K562 (cell line): ENCODE measurements around the gene GRIK2. TPM values are rescaled to one million over a fixed set of nuclear protein-coding genes. Genes with fewer than 3 reads are reported as not detected.

Experiments used
- ATAC-seq: fragments of 200-7000 bp; cut with Tn5 transposase; 3 replicates; pipeline ENCODE4 v1.9.1; 2020; ENCODE audit warnings: moderate library complexity
- BruUV-seq: library from RNA; stranded (reverse); fragments of 400-500 nt; replicated peaks from 2 replicates; lab custom pipeline; 2021; lab: Mats Ljungman, UMichigan
- CTCF ChIA-PET: fragments of 300-600 bp; formaldehyde crosslinking; extraction: SDS; loops from one replicate; lab custom pipeline; 2021; ENCODE audit warnings: low intra/inter-chr PET ratio; lab: Yijun Ruan, JAX
- POLR2A ChIA-PET: fragments of 300-600, 350-650 bp; sonication (Branson Sonifier 250); formaldehyde crosslinking; extraction: SDS; loops from one replicate; lab custom pipeline; 2021; ENCODE audit warnings: antibody characterized with exemption, inconsistent platforms; lab: Yijun Ruan, JAX
- DNase-seq, 4 experiments: peaks; one replicate each; pipeline versions ENCODE4 v3.0.0 to v3.0.0-alpha.2; 2011 to 2018; ENCODE audit warnings: low spot score in 3 of 4, mixed read lengths in 3 of 4; ENCODE audit errors: extremely low read depth in 1 of 4
- FAIRE-seq: peaks from 2 replicates; lab custom pipeline; 2011; peaks lifted over from hg19 to GRCh38; lab: Jason Lieb, UNC
- H2AFZ ChIP-seq: 2 replicates; pipeline ENCODE4 v1.6.0; 2011; ENCODE audit warnings: low read depth, low read length, control low read depth, inconsistent platforms
- H3K27ac ChIP-seq: fragments of 200-600 bp; 3 replicates; pipeline ENCODE4 v1.8.0; 2011; ENCODE audit warnings: low read depth, mild to moderate bottlenecking, control low read depth, inconsistent platforms, low read length, moderate library complexity, mixed read lengths; ENCODE audit errors: extremely low read depth
- H3K27me3 ChIP-seq, 2 experiments: fragments of 300-600 bp in 1 of 2; 2 replicates in 1 of 2; 3 replicates in 1 of 2; pipeline versions ENCODE4 v1.6.0 to v1.8.0; 2011; ENCODE audit warnings: inconsistent platforms in 2 of 2, low read length in 2 of 2, mild to moderate bottlenecking in 1 of 2, mixed read lengths in 1 of 2, moderate library complexity in 1 of 2; ENCODE audit not compliant: control insufficient read depth in 2 of 2, insufficient read depth in 2 of 2
- H3K36me3 ChIP-seq: fragments of 300-600 bp; 3 replicates; pipeline ENCODE4 v1.8.0; 2011; ENCODE audit warnings: mild to moderate bottlenecking, low read length, inconsistent platforms; ENCODE audit not compliant: control insufficient read depth, insufficient read depth
- H3K4me1 ChIP-seq, 2 experiments: fragments of 200-600 bp in 1 of 2; replicated peaks in 1 of 2; 2 replicates in 1 of 2; 3 replicates in 1 of 2; pipeline versions ENCODE4 v1.5.1 to v1.8.0; 2011; ENCODE audit warnings: inconsistent platforms in 2 of 2, low read length in 2 of 2, mild to moderate bottlenecking in 1 of 2, mixed read lengths in 1 of 2, moderate library complexity in 1 of 2; ENCODE audit not compliant: control insufficient read depth in 2 of 2, insufficient read depth in 2 of 2
- H3K4me2 ChIP-seq: 2 replicates; pipeline ENCODE4 v1.6.1; 2011; ENCODE audit warnings: low read length, control low read depth, inconsistent platforms, mixed read lengths; ENCODE audit not compliant: insufficient read depth
- H3K4me3 ChIP-seq: fragments of 200-600 bp; sonication (generic), shearing (Covaris generic); 2 replicates; pipeline ENCODE4 v1.5.1; 2016; ENCODE audit warnings: control low read depth, inconsistent platforms
- H3K79me2 ChIP-seq: fragments of 200-600 bp; 3 replicates; pipeline ENCODE4 v1.8.0; 2011; ENCODE audit warnings: low read length, inconsistent platforms; ENCODE audit not compliant: control insufficient read depth, insufficient read depth
- H3K9ac ChIP-seq, 2 experiments: 2 replicates each; pipeline versions ENCODE4 v1.6.0 to v1.6.1; 2011; ENCODE audit warnings: low read depth in 2 of 2, low read length in 2 of 2, control low read depth in 1 of 2, inconsistent platforms in 1 of 2, mild to moderate bottlenecking in 1 of 2, mixed read lengths in 1 of 2; ENCODE audit not compliant: insufficient read depth in 1 of 2
- H3K9me1 ChIP-seq: one replicate; pipeline ENCODE4 v1.6.0; 2011; ENCODE audit warnings: inconsistent platforms, mild to moderate bottlenecking, low read length, moderate library complexity; ENCODE audit not compliant: control insufficient read depth, insufficient read depth
- H3K9me3 ChIP-seq: replicated peaks from 2 replicates; pipeline ENCODE4 v1.5.1; 2011; ENCODE audit warnings: low read depth, low read length, inconsistent platforms; ENCODE audit not compliant: control insufficient read depth, insufficient read depth
- H4K20me1 ChIP-seq: replicated peaks from 2 replicates; pipeline ENCODE4 v1.6.1; 2011; ENCODE audit warnings: low read length, inconsistent platforms, mixed read lengths; ENCODE audit not compliant: control insufficient read depth, insufficient read depth
- BMI1 ChIP-seq: fragments of 150-350 bp; IDR thresholded peaks from 2 replicates; pipeline ENCODE4 v1.6.1; 2014; ENCODE audit warnings: low read length
- HIVEP1 ChIP-seq: fragments of 250-450 bp; sonication (Bioruptor Pico); IDR thresholded peaks from 2 replicates; pipeline ENCODE4 v1.4.0; 2020; ENCODE audit warnings: mild to moderate bottlenecking
- MTF1 ChIP-seq: fragments of 250-450 bp; sonication (Bioruptor Pico); IDR thresholded peaks from 2 replicates; pipeline ENCODE4 v1.9.0; 2021; ENCODE audit warnings: moderate library complexity, mild to moderate bottlenecking, inconsistent platforms, borderline replicate concordance
- NRF1 ChIP-seq, 2 experiments: fragments of 450-650 bp; IDR thresholded peaks in 1 of 2; conservative IDR thresholded peaks in 1 of 2; 2 replicates each; pipeline ENCODE4 v1.6.1; 2014; ENCODE audit warnings: mild to moderate bottlenecking in 2 of 2
- PML ChIP-seq: IDR thresholded peaks from 2 replicates; pipeline ENCODE4 v1.6.1; 2012; ENCODE audit warnings: low read length, inconsistent platforms
- RFX1 ChIP-seq: fragments of 450-650 bp; IDR thresholded peaks from 2 replicates; pipeline ENCODE4 v1.6.1; 2016; ENCODE audit warnings: mild to moderate bottlenecking, moderate library complexity
- ZNF133 ChIP-seq: fragments of 250-450 bp; sonication (Bioruptor Pico); IDR thresholded peaks from 2 replicates; pipeline ENCODE4 v1.4.0; 2020; ENCODE audit warnings: mild to moderate bottlenecking
- ZNF384 ChIP-seq: IDR thresholded peaks from 2 replicates; pipeline ENCODE4 v1.6.1; 2012; ENCODE audit warnings: low read depth, low read length, improper control_type of control experiment
- ZNF445 ChIP-seq: fragments of 250-450 bp; sonication (Bioruptor Pico); IDR thresholded peaks from 2 replicates; pipeline ENCODE4 v1.4.0; 2020; ENCODE audit warnings: low read depth, mild to moderate bottlenecking, moderate library complexity
- ZNF589 ChIP-seq: fragments of 200-800 bp; sonication (Bioruptor generic); IDR thresholded peaks from 2 replicates; pipeline ENCODE4 v1.6.1; 2016; ENCODE audit warnings: low read depth, missing genetic modification characterization, missing compliant biosample characterization
- ZNF717 ChIP-seq: fragments of 250-450 bp; sonication (Bioruptor Pico); IDR thresholded peaks from 2 replicates; pipeline ENCODE4 v1.5.0; 2021
- ZNF764 ChIP-seq: fragments of 250-450 bp; sonication (Bioruptor Pico); IDR thresholded peaks from 2 replicates; pipeline ENCODE4 v1.4.0; 2020; ENCODE audit warnings: low read depth, mild to moderate bottlenecking, moderate library complexity
- WGBS: fragments of 100-300 bp; shearing (Covaris generic); methylation state at CpG from one replicate; pipeline ENCODE4 v1.1.6; 2016; ENCODE audit warnings: low coverage, mixed read lengths; ENCODE audit not compliant: insufficient coverage; ENCODE audit errors: missing lambda C conversion rate; 5-methylcytosine and 5-hydroxymethylcytosine counted together
- in situ Hi-C: fragments of 300-500 bp; cut with MboI; formaldehyde crosslinking; loops from 4 replicates; pipeline ENCODE4 v1.15.0; 2018; ENCODE audit warnings: inconsistent platforms, mixed read lengths
- intact Hi-C: fragments of 100-400 bp; cut with micrococcal nuclease; formaldehyde crosslinking; loops from 2 replicates; pipeline ENCODE4 v1.14.2; 2022
- polyA plus RNA-seq, 8 experiments: library from polyadenylated mRNA; depleted of rRNA in 4 of 8; stranded (reverse) in 5 of 8; unstranded in 3 of 8; fragments of >200 nt; fragmentation: Nextera tagmentation in 2 of 8; fragmentation: Illumina TruSeq in 1 of 8; extraction: Ambion mirVana in 2 of 8; extraction: Trizol in 1 of 8; gene quantifications; 2 replicates each; pipeline versions ENCODE4 v1.2.1 to v1.2.3, GENCODE V29; 2011 to 2014; ENCODE audit warnings: inconsistent platforms in 1 of 8, missing spikeins in 1 of 8
- total RNA-seq, 7 experiments: library from RNA; depleted of rRNA in 6 of 7; stranded (reverse); fragments of >200 nt in 6 of 7; fragmentation: Illumina TruSeq in 2 of 7; extraction: Trizol in 2 of 7; gene quantifications; 2 replicates each; pipeline versions ENCODE4 v1.2.1 to v1.2.3, GENCODE V29; 2011 to 2021; ENCODE audit warnings: low replicate concordance in 1 of 7
- TF ChIP-seq, protein P1 (sequence below): fragments of 250-450 bp; sonication (Bioruptor Pico); IDR thresholded peaks from 2 replicates; pipeline ENCODE4 v1.8.0; 2021; ENCODE audit warnings: moderate library complexity, mild to moderate bottlenecking, inconsistent platforms

Gene GRIK2
- total and polyA plus RNA-seq, 9 of the 15 experiments (the other 6 are each of a cell fraction or from before 2014, with no cell fraction given) = not detected

DNA sequence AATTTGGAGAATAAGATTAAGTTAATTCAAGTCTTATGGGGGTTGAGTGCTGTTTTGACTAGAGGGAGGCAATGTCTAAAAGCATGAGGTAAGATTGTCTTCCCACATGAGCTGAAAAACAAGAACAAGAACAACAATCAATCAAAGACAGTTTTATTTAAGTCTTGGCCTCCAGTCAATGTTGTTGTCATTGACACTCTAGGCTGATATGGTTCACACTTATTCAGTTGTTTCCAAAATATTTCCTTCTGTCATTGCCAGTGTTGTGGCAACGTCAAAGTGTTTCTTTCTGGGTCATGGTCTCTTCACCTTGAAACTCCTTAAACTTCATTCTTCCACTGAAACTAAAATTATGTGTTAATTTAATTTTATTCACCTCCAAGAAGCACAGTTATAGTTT lies 72.4 kb downstream of the GRIK2 start:
- FAIRE-seq = no peak
- Histone ChIP-seq H3K4me2 (no peak overlapping the region), H3K4me3 (no peak overlapping the region), H3K4me1 (no peaks in the 10 kb centered on the region), H3K9me3 (no peaks in the 10 kb centered on the region), H3K9ac (no peak overlapping the region), H3K27me3 (no peaks in the 10 kb centered on the region), H4K20me1 (no peaks in the 10 kb centered on the region), H2AFZ (no peak overlapping the region), H3K27ac (no peak overlapping the region), H3K9me1 (no peaks in the 10 kb centered on the region), H3K36me3 (no peaks in the 10 kb centered on the region), H3K79me2 (no peaks in the 10 kb centered on the region)
- no peak for ATAC-seq
- in situ Hi-C loops (no loop called here), intact Hi-C loops (no loop called here)
- no peak for DNase-seq
- no peak for TF ChIP-seq ZNF133 (CRISPR knock-in tag)
- TF ChIP-seq ZNF764 = no peak
- TF ChIP-seq RFX1 = no peak
- TF ChIP-seq, protein P1, sequence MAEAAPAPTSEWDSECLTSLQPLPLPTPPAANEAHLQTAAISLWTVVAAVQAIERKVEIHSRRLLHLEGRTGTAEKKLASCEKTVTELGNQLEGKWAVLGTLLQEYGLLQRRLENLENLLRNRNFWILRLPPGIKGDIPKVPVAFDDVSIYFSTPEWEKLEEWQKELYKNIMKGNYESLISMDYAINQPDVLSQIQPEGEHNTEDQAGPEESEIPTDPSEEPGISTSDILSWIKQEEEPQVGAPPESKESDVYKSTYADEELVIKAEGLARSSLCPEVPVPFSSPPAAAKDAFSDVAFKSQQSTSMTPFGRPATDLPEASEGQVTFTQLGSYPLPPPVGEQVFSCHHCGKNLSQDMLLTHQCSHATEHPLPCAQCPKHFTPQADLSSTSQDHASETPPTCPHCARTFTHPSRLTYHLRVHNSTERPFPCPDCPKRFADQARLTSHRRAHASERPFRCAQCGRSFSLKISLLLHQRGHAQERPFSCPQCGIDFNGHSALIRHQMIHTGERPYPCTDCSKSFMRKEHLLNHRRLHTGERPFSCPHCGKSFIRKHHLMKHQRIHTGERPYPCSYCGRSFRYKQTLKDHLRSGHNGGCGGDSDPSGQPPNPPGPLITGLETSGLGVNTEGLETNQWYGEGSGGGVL = no peak
- TF ChIP-seq ZNF717 (CRISPR knock-in tag) = no peak
- TF ChIP-seq ZNF384 = no peak
- TF ChIP-seq ZNF589 (CRISPR knock-in tag) = no peak
- TF ChIP-seq NRF1 (conservative IDR thresholded peaks at IDR 0.05 in 1 of 2, IDR thresholded peaks at IDR 0.05 in 1 of 2) = no peak
- TF ChIP-seq BMI1 = no peak
- no peak for TF ChIP-seq ZNF445 (CRISPR knock-in tag)
- no peak for TF ChIP-seq PML
- TF ChIP-seq HIVEP1 (CRISPR knock-in tag) = no peak
- no peak for TF ChIP-seq MTF1 (CRISPR knock-in tag)
- no TSS peak for BruUV-seq
- POLR2A ChIA-PET = no interaction called here
- WGBS = 0% methylated on average over 1 of the region's 1 CpG
- CTCF ChIA-PET = no interaction called here
